SU-DHL-6 (cell line): ENCODE data around the gene NPSR1.

ENCODE experiments used
- H2AFZ ChIP-seq: fragments of 200-600 bp; sonication (generic); 2 replicates; pipeline ENCODE4 v1.6.1; 2014; ENCODE audit warnings: low read depth, mild to moderate bottlenecking, moderate library complexity, mixed read lengths, antibody characterized with exemption, low read length; ENCODE audit not compliant: severe bottlenecking
- H3F3A ChIP-seq: fragments of 200-600 bp; shearing (Covaris generic); 2 replicates; pipeline ENCODE4 v1.6.0; 2016; ENCODE audit warnings: antibody characterized with exemption, mild to moderate bottlenecking; ENCODE audit not compliant: insufficient read depth
- H3K27ac ChIP-seq: fragments of 200-600 bp; sonication (generic); 2 replicates; pipeline ENCODE4 v1.5.1; 2016; ENCODE audit warnings: low read depth, mild to moderate bottlenecking, low read length, moderate library complexity, mixed read lengths
- H3K27me3 ChIP-seq: fragments of 200-600 bp; sonication (generic), shearing (Covaris generic); 2 replicates; pipeline ENCODE4 v1.6.0; 2014; ENCODE audit warnings: mild to moderate bottlenecking, low read length
- H3K36me3 ChIP-seq: fragments of 200-600 bp; sonication (generic); 2 replicates; pipeline ENCODE4 v1.6.1; 2014; ENCODE audit warnings: mild to moderate bottlenecking, low read length, mixed read lengths
- H3K4me2 ChIP-seq: fragments of 300-600, 200-600 bp; shearing (Covaris generic), sonication (generic); 2 replicates; pipeline ENCODE4 v1.6.0; 2014; ENCODE audit warnings: low read length, low read depth, mild to moderate bottlenecking; ENCODE audit not compliant: poor library complexity, severe bottlenecking
- H3K4me3 ChIP-seq: fragments of 200-600 bp; sonication (generic); 2 replicates; pipeline ENCODE4 v1.5.1; 2014; ENCODE audit warnings: antibody characterized with exemption, low read length, mild to moderate bottlenecking, mixed read lengths; ENCODE audit not compliant: insufficient read depth, poor library complexity, severe bottlenecking
- H3K79me2 ChIP-seq: fragments of 200-600 bp; sonication (generic); 2 replicates; pipeline ENCODE4 v1.6.1; 2014; ENCODE audit warnings: mild to moderate bottlenecking, low read length, moderate library complexity; ENCODE audit not compliant: insufficient read depth
- H3K9ac ChIP-seq: fragments of 200-600 bp; sonication (generic); 2 replicates; pipeline ENCODE4 v1.7.0; 2014; ENCODE audit warnings: mild to moderate bottlenecking, low read length
- H3K9me2 ChIP-seq: fragments of 200-600 bp; sonication (generic); replicated peaks from 2 replicates; pipeline ENCODE4 v1.6.1; 2014; ENCODE audit warnings: low read length; ENCODE audit not compliant: insufficient read depth
- H3K9me3 ChIP-seq: fragments of 200-600 bp; sonication (generic); 2 replicates; pipeline ENCODE4 v1.6.1; 2014; ENCODE audit warnings: low read length, mixed read lengths; ENCODE audit not compliant: insufficient read depth
- H4K20me1 ChIP-seq: fragments of 200-600 bp; sonication (generic); 2 replicates; pipeline ENCODE4 v1.6.1; 2014; ENCODE audit warnings: low read depth, mild to moderate bottlenecking, antibody characterized with exemption, low read length, moderate library complexity, mixed read lengths
- CTCF ChIP-seq: fragments of 200-600 bp; sonication (generic); IDR thresholded peaks from one replicate; pipeline ENCODE4 v1.5.1; 2017; ENCODE audit warnings: antibody characterized with exemption, mild to moderate bottlenecking, low read length, moderate library complexity; ENCODE audit not compliant: insufficient read depth, poor library complexity, severe bottlenecking
- EZH2phosphoT487 ChIP-seq: fragments of 200-600 bp; sonication (generic), shearing (Covaris generic); conservative IDR thresholded peaks from 2 replicates; pipeline ENCODE4 v1.6.1; 2018; ENCODE audit warnings: mild to moderate bottlenecking, antibody characterized with exemption, low read length, moderate library complexity, mixed read lengths

Gene NPSR1

GRCh38 chr7:34830390-34830789 lies 172.4 kb downstream of the NPSR1 start:
- Histone ChIP-seq H3F3A (no peaks in the 10 kb centered on the region), H3K79me2 (no peaks in the 10 kb centered on the region), H4K20me1 (no peaks in the 10 kb centered on the region), H3K4me2 (no peak overlapping the region), H3K36me3 (no peaks in the 10 kb centered on the region), H2AFZ (no peak overlapping the region), H3K9ac (no peak overlapping the region), H3K9me3 (no peaks in the 10 kb centered on the region), H3K27me3 (no peaks in the 10 kb centered on the region), H3K9me2 (no peaks in the 10 kb centered on the region), H3K27ac (no peak overlapping the region), H3K4me3 (no peak overlapping the region)
- TF ChIP-seq CTCF (no peak), EZH2phosphoT487 (no peak)

- Histone ChIP-seq H3K27me3 (no peaks in the 10 kb centered on the region), H3K79me2 (no peaks in the 10 kb centered on the region), H3K36me3 (no peaks in the 10 kb centered on the region), H3K4me3 (no peak overlapping the region), H3K27ac (no peak overlapping the region), H3K9me3 (no peaks in the 10 kb centered on the region), H4K20me1 (no peaks in the 10 kb centered on the region), H3K9ac (no peak overlapping the region), H3F3A (no peaks in the 10 kb centered on the region), H2AFZ (no peak overlapping the region), H3K9me2 (no peaks in the 10 kb centered on the region), H3K4me2 (no peak overlapping the region)
- TF ChIP-seq EZH2phosphoT487: no peak
- TF ChIP-seq CTCF: no peak
Measured at GRCh38 chr7:34831436-34831835, 173.4 kb downstream of the NPSR1 start.

GRCh38 chr7:34832020-34832419 lies 174.0 kb downstream of the NPSR1 start:
- H3K4me3 ChIP-seq: no peak overlapping the region
- H2AFZ ChIP-seq: no peak overlapping the region
- no peaks in the 10 kb centered on the region for H3K27me3 ChIP-seq
- no peaks in the 10 kb centered on the region for H3F3A ChIP-seq
- no peaks in the 10 kb centered on the region for H4K20me1 ChIP-seq
- no peaks in the 10 kb centered on the region for H3K9me2 ChIP-seq
- no peak for TF ChIP-seq CTCF
- no peak for TF ChIP-seq EZH2phosphoT487
- H3K9me3 ChIP-seq: no peaks in the 10 kb centered on the region
- no peaks in the 10 kb centered on the region for H3K36me3 ChIP-seq
- no peaks in the 10 kb centered on the region for H3K79me2 ChIP-seq
- no peak overlapping the region for H3K9ac ChIP-seq
- H3K4me2 ChIP-seq: no peak overlapping the region
- H3K27ac ChIP-seq: no peak overlapping the region
